Subcutaneous abdominal adipose tissue (tissue), 5 donors: ENCODE data around the gene PLPP3.

Experiments
- H3K27ac ChIP-seq: one replicate; pipeline ENCODE4 v1.7.0; 2013; ENCODE audit warnings: low read depth, mild to moderate bottlenecking, inconsistent platforms, low read length, moderate library complexity
- H3K27me3 ChIP-seq, 5 donors: one replicate each; pipeline ENCODE4 v1.7.0; 2013; ENCODE audit warnings: low read length in 5 of 5, inconsistent platforms in 1 of 5; ENCODE audit not compliant: control insufficient read depth in 5 of 5, insufficient read depth in 4 of 5
- H3K36me3 ChIP-seq, 5 donors: one replicate each; pipeline ENCODE4 v1.7.0; 2013; ENCODE audit warnings: low read length in 5 of 5; ENCODE audit not compliant: control insufficient read depth in 5 of 5, insufficient read depth in 5 of 5
- H3K4me1 ChIP-seq, 5 donors: one replicate each; pipeline ENCODE4 v1.7.0; 2013; ENCODE audit warnings: low read length in 5 of 5, mild to moderate bottlenecking in 3 of 5, moderate library complexity in 1 of 5; ENCODE audit not compliant: control insufficient read depth in 5 of 5, insufficient read depth in 5 of 5
- H3K4me3 ChIP-seq, 5 donors: one replicate each; pipeline ENCODE4 v1.7.0; 2013; ENCODE audit warnings: low read length in 5 of 5, low read depth in 1 of 5
- H3K9ac ChIP-seq, 5 donors: one replicate each; pipeline ENCODE4 v1.7.0; 2013; ENCODE audit warnings: low read length in 5 of 5, mild to moderate bottlenecking in 4 of 5, moderate library complexity in 3 of 5
- H3K9me3 ChIP-seq, 5 donors: one replicate each; pipeline ENCODE4 v1.7.0; 2013; ENCODE audit warnings: low read length in 5 of 5; ENCODE audit not compliant: control insufficient read depth in 5 of 5
- donor health status: healthy.
- donor health status: healthy.
- donor health status: healthy.
- donor health status: healthy.
- donor health status: healthy.

The PLPP3 gene

DNA sequence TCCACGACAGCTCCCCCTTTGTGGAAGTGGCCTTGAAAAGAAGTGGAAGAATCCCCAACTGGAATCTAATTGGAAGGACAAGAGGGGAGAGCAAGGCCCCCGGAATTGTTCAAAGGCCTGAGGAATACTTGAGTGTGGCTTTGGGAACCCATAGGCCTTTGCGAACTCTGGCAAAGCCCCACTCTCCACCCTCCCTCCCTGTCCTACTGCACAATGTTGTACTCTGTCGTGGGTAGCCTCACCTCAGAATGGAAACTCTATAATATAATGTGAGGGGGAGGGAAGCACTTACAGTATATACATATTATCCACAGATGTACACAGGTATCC lies 28.5 kb downstream of the PLPP3 start:
- Histone ChIP-seq H3K9me3 (no peaks in the 10 kb centered on the region), H3K27ac (peak overlapping the region; percentile 80), H3K36me3 (peaks cover 0 to 2% (median 0%) of the 10 kb centered on the region in 5 donors), H3K9ac (no peak overlapping the region), H3K27me3 (no peaks in the 10 kb centered on the region), H3K4me1 (peaks cover 0 to 81% (median 63%) of the 10 kb centered on the region in 5 donors), H3K4me3 (no peak overlapping the region)

DNA sequence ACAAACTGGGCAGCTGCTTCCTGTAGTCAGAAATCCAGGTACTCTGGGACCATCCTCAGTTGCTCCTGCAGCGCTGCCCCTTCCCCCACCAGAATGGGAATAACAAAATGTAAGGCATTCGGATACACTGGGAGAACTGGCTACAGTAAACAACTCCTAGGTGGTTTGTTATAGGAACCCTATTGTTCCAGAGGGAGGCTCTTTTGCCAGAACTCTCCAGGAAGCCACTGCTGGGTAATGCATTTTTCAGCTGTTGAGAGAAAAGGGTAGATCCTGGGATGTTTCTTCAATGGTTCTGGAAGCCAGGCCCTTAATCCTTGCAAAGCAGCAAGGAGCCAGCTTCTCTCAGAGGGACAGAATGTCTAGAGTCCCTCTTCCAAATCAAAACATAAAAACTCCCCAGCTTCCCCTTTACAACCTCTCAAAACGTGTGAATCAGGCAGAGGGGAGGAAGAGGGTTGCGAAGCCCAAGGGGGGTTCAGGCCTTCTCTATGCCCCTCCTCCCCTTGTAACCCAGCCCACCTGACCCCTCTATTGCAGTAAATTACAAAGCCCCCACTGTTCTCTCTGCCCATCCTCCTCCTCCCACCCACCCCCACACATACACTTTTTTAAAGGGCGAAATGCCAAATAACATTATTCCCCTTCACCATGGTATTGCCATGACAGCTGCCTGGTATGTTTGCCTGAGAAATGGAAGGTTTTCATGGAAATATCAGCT lies 29.1 kb downstream of the PLPP3 start:
- no peaks in the 10 kb centered on the region for H3K9me3 ChIP-seq
- no peak overlapping the region for H3K9ac ChIP-seq
- H3K36me3 ChIP-seq, result peaks cover 0 to 2% (median 0%) of the 10 kb centered on the region in 5 donors
- H3K27ac ChIP-seq, result peak overlapping the region; percentile 80
- H3K4me3 ChIP-seq, result no peak overlapping the region
- no peaks in the 10 kb centered on the region for H3K27me3 ChIP-seq
- peaks cover 0 to 81% (median 66%) of the 10 kb centered on the region in 5 donors for H3K4me1 ChIP-seq

DNA sequence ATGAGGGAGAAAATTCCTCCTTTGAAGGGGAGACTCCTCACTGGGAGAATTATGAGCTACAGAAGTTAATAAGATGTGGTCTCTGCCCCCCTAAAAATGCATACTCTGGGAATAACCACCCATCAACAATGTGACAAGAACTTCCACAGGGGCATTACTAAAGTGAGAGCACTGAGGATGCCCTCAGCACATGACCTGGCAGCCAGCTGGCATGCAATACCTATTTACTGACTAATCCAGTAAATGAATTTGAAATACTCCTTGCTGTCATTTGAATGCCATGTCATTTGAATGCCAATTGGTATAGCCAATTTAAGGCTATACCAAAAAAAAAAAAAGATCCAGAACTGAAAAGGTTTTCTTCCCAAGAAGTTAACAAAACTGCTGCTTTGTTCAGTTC lies 30.8 kb downstream of the PLPP3 start:
- no peak overlapping the region for H3K4me3 ChIP-seq
- H3K4me1 ChIP-seq, result peaks cover 0 to 79% (median 59%) of the 10 kb centered on the region in 5 donors
- no peak overlapping the region for H3K9ac ChIP-seq
- peak overlapping the region; percentile 80 for H3K27ac ChIP-seq
- H3K36me3 ChIP-seq, result peaks cover 0 to 2% (median 0%) of the 10 kb centered on the region in 5 donors
- no peaks in the 10 kb centered on the region for H3K27me3 ChIP-seq
- no peaks in the 10 kb centered on the region for H3K9me3 ChIP-seq

DNA sequence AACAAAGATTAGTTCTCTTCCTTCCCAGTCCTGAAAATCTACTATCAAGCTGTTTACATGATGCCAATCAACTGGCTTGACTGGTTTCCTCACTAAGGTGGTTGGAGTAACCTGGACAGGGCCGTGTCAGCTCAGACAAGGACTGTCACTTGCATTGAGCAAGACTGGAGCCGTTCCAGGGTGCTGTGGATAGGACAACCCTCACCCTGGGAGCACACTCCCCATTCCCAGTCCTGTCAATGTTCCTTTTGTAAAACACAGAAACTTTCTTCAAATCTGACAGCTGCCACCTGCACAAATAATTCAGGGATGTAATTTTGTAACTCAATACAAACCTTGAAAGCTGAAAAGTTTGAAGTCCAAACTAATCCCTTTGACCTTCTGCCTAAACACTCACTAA lies 31.4 kb downstream of the PLPP3 start:
- peak overlapping the region; percentile 80 for H3K27ac ChIP-seq
- H3K4me3 ChIP-seq, result no peak overlapping the region
- H3K4me1 ChIP-seq, result peaks cover 0 to 73% (median 53%) of the 10 kb centered on the region in 5 donors

DNA sequence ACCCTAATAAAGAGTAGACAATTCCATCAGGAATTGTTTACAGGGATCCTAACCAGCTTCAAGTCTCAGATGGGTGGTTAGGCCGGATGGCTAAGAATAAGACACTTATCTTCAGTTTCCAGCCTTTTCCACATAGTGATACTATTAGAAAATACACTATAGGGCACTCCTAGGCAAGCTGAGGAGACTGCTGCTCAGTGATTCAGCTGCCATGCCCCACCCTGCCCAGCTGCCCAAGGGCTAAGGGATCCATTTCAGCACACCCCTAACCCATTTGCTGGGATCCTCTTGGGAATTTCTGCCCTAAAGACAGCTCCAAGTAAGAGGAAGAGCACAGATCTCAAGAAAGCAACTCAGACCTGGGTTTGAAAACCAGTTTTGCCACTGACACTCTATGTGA lies 31.9 kb downstream of the PLPP3 start:
- Histone ChIP-seq H3K9ac (no peak overlapping the region), H3K27me3 (no peaks in the 10 kb centered on the region), H3K36me3 (peaks cover 0 to under 1% (median 0%) of the 10 kb centered on the region in 5 donors), H3K9me3 (no peaks in the 10 kb centered on the region), H3K4me3 (no peak overlapping the region), H3K4me1 (peaks cover 0 to 68% (median 49%) of the 10 kb centered on the region in 5 donors), H3K27ac (peak overlapping the region; percentile 80)

More for the DNA sequence above, 31.4 kb downstream of the PLPP3 start:
- H3K36me3 ChIP-seq, result peaks cover 0 to 2% (median 0%) of the 10 kb centered on the region in 5 donors
- H3K9ac ChIP-seq, result no peak overlapping the region
- no peaks in the 10 kb centered on the region for H3K9me3 ChIP-seq
- H3K27me3 ChIP-seq, result no peaks in the 10 kb centered on the region

DNA sequence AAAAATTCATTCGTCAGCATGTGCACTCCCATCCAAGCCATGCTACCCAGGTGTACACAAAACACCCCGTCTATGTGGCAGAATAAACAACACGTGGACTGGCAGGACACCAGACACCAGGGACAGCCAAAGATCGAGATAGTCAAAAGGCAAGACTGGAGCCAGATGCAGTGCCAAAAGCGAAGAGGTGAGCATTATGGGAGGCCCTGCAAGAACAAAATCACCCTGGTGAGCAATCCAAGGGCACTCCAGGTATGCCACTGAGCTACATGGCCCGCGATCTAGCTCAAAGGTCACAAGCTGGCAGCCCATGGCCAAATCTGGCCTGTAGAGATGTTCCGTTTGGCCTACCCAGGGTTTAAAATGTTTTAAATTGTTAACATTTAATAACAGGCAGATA lies 33.7 kb downstream of the PLPP3 start:
- Histone ChIP-seq H3K27ac (no peak overlapping the region), H3K9me3 (no peaks in the 10 kb centered on the region), H3K4me3 (no peak overlapping the region), H3K9ac (no peak overlapping the region), H3K27me3 (no peaks in the 10 kb centered on the region), H3K4me1 (peaks cover 0 to 62% (median 43%) of the 10 kb centered on the region in 5 donors), H3K36me3 (no peaks in the 10 kb centered on the region)

DNA sequence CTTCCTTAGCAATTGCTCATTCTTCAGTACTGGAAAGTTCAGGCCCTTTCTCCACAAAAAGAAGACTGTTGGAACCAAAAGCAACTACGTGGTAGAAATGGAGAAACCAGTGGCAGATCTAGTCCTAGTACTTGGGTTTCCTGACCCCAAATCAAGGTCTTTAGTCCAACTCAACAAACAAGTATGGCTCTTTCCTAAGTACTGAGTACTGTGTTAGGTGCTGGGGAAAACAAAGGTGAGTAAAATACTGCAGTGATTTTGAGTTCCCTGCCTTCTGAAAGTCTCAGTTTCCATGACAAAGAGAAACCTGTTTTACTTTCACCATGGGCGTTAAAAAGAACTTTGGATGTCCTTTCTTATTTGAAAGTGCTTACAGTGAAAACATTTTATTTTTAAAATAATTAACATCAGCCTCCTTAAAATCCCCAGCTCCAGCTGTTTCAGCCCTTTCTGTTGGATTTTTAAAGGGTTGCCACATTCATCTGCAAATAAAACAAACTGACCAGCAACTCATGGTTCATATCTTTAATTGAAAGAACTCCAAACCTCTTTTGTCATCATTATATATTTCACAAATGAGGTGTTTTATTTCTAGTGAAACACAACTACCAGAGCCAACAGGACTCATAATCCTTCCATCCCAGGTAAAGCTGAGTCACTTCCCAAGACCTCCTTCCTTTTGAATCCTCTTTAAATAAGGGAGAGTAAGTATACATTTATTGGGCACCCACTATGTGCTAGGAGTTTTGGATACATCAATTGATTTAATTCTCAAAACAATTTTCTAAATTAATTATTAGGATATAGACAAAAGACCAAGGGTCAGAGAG lies 35.4 kb downstream of the PLPP3 start:
- H3K27ac ChIP-seq, result no peak overlapping the region
- H3K27me3 ChIP-seq, result no peaks in the 10 kb centered on the region
- H3K36me3 ChIP-seq, result no peaks in the 10 kb centered on the region
- peaks cover 0 to 60% (median 47%) of the 10 kb centered on the region in 5 donors for H3K4me1 ChIP-seq
- no peaks in the 10 kb centered on the region for H3K9me3 ChIP-seq
- no peak overlapping the region for H3K4me3 ChIP-seq
- H3K9ac ChIP-seq, result no peak overlapping the region

DNA sequence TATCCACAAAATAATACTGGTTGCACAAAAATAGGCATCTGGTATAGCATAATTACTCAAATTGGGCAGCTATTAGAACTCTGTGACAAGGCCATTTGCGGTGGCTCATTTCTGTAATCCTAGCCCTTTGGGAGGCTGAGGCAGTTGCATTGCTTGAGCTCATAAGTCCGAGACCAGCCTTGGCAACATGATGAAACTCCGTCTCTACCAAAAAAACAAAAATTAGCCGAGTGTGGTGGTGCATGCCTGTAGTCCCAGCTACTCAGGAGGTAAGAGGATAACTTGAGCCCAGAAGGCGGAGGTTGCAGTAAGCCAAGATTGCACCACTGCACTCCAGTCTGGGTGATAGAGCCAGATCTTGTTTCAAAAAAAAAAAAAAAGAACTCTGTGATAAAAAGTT lies 36.7 kb downstream of the PLPP3 start:
- peaks cover 0 to 53% (median 45%) of the 10 kb centered on the region in 5 donors for H3K4me1 ChIP-seq
- no peak overlapping the region for H3K9ac ChIP-seq
- no peaks in the 10 kb centered on the region for H3K9me3 ChIP-seq
- no peaks in the 10 kb centered on the region for H3K36me3 ChIP-seq
- no peak overlapping the region for H3K27ac ChIP-seq
- no peaks in the 10 kb centered on the region for H3K27me3 ChIP-seq
- no peak overlapping the region for H3K4me3 ChIP-seq

DNA sequence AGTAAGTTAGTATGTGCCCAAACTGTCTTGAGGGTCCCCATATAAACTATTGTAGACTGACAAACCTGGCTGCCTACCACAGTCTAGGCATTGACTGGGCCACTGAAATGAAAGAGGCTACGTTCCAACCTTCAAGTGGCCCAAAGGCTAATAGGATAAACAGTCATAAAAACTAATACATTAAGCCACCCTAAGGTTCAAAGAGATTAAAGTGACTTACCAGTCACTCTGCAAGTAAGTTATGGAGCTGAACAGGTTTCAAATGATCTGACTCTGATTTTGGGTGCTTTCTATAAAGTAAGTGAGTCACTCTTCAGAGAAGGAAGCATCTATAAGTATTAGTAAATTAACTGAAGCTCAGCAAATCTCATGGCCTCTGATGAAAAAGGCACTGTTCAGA lies 38.0 kb downstream of the PLPP3 start:
- no peaks in the 10 kb centered on the region for H3K9me3 ChIP-seq
- H3K4me3 ChIP-seq, result no peak overlapping the region
- peaks cover 2 to 8% (median 5%) of the 10 kb centered on the region in 5 donors for H3K36me3 ChIP-seq
- no peaks in the 10 kb centered on the region for H3K27me3 ChIP-seq
- H3K27ac ChIP-seq, result no peak overlapping the region
- H3K9ac ChIP-seq, result no peak overlapping the region
- H3K4me1 ChIP-seq, result peaks cover 0 to 47% (median 38%) of the 10 kb centered on the region in 5 donors

DNA sequence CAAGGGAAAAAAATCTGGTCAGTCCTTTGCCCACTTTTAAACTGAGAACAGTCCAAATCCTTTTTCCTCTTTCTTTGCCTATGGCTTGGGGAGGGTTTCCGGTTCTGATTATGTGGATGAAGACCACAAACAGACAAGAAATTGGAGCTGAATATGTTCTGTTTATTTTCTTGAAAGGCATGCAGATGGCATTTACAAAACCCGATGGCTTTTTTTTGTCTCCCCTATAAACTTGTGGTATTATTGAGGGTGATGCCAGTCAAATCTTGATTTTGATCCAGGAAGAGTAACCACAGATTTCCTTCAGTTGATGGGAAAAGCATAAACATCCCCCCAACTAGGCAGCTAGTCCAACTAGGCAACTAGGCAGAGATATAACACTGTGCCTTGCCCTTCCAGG lies 38.9 kb downstream of the PLPP3 start:
- no peaks in the 10 kb centered on the region for H3K9me3 ChIP-seq
- no peak overlapping the region for H3K4me3 ChIP-seq
- H3K4me1 ChIP-seq, result peaks cover 0 to 44% (median 39%) of the 10 kb centered on the region in 5 donors
- H3K27me3 ChIP-seq, result no peaks in the 10 kb centered on the region
- H3K27ac ChIP-seq, result peak overlapping the region; percentile 1
- no peak overlapping the region for H3K9ac ChIP-seq
- H3K36me3 ChIP-seq, result peaks cover 8 to 17% (median 15%) of the 10 kb centered on the region in 5 donors
